H1 (cell line): ENCODE data around the gene THRB. TPM values are rescaled to one million over a fixed set of nuclear protein-coding genes. Genes with fewer than 3 reads are reported as not detected.

Experiments used
- CTCF ChIA-PET: fragments of 300-600 bp; sonication (Branson Sonifier 250); formaldehyde crosslinking; loops from one replicate; lab custom pipeline; 2021; ENCODE audit not compliant: partially characterized antibody; lab: Charles Lee
- POLR2A ChIA-PET: fragments of 300-600 bp; sonication (Branson Sonifier 250); formaldehyde crosslinking; loops from one replicate; lab custom pipeline; 2021; ENCODE audit warnings: inconsistent platforms; ENCODE audit not compliant: partially characterized antibody; lab: Charles Lee
- DNase-seq, 2 experiments: peaks; one replicate each; pipeline versions ENCODE4 v3.0.0 to v3.0.0-alpha.2; 2010 to 2022; ENCODE audit warnings: low spot score in 2 of 2, low read depth in 1 of 2, mixed read lengths in 1 of 2
- FAIRE-seq: peaks from 2 replicates; lab custom pipeline; 2011; peaks lifted over from hg19 to GRCh38; lab: Jason Lieb, UNC
- H2AFZ ChIP-seq: 2 replicates; pipeline ENCODE4 v1.8.1; 2012; ENCODE audit warnings: low read length, inconsistent platforms
- H2AK5ac ChIP-seq: 2 replicates; pipeline ENCODE4 v1.6.1; 2013; ENCODE audit warnings: low read depth, low read length
- H2BK120ac ChIP-seq: replicated peaks from 2 replicates; pipeline ENCODE3; 2013; ENCODE audit warnings: low read depth, low read length, inconsistent platforms
- H2BK12ac ChIP-seq: 2 replicates; pipeline ENCODE4 v1.6.1; 2013; ENCODE audit warnings: low read depth, low read length
- H2BK15ac ChIP-seq: 2 replicates; pipeline ENCODE4 v1.6.1; 2013; ENCODE audit warnings: low read length
- H2BK20ac ChIP-seq: 2 replicates; pipeline ENCODE4 v1.6.1; 2013; ENCODE audit warnings: low read length
- H2BK5ac ChIP-seq: 2 replicates; pipeline ENCODE4 v1.6.1; 2013; ENCODE audit warnings: low read depth, low read length
- H3K14ac ChIP-seq: 2 replicates; pipeline ENCODE4 v1.6.1; 2013; ENCODE audit warnings: inconsistent platforms; ENCODE audit not compliant: insufficient read length
- H3K18ac ChIP-seq: 2 replicates; pipeline ENCODE4 v1.6.1; 2013; ENCODE audit warnings: low read length; ENCODE audit errors: extremely low read depth
- H3K23ac ChIP-seq: 2 replicates; pipeline ENCODE4 v1.6.1; 2013; ENCODE audit warnings: inconsistent platforms; ENCODE audit not compliant: insufficient read length
- H3K23me2 ChIP-seq: 2 replicates; pipeline ENCODE4 v1.6.1; 2013; ENCODE audit warnings: low read depth, low read length
- H3K27ac ChIP-seq: 2 replicates; pipeline ENCODE4 v1.6.1; 2011; ENCODE audit warnings: low read depth, low read length, inconsistent platforms
- H3K27me3 ChIP-seq, 4 experiments: replicated peaks in 1 of 4; 1 replicate in 1 of 4; 2 replicates in 3 of 4; pipeline versions ENCODE4 v1.6.1 to v1.8.1; 2011 to 2013; ENCODE audit warnings: low read length in 3 of 4, mild to moderate bottlenecking in 3 of 4, inconsistent platforms in 2 of 4, mixed read lengths in 2 of 4, moderate library complexity in 1 of 4; ENCODE audit not compliant: control insufficient read depth in 3 of 4, insufficient read depth in 3 of 4; ENCODE audit errors: extremely low read depth in 1 of 4
- H3K36me3 ChIP-seq, 4 experiments: 2 replicates each; pipeline versions ENCODE4 v1.6.1 to v1.8.1; 2011 to 2013; ENCODE audit warnings: mild to moderate bottlenecking in 4 of 4, low read length in 3 of 4, moderate library complexity in 2 of 4, control low read depth in 1 of 4, inconsistent platforms in 1 of 4; ENCODE audit not compliant: insufficient read depth in 4 of 4, control insufficient read depth in 2 of 4
- H3K4ac ChIP-seq: replicated peaks from 2 replicates; pipeline ENCODE3; 2013; ENCODE audit warnings: low read length, low read depth, mixed read lengths, inconsistent platforms; ENCODE audit not compliant: insufficient read length
- H3K4me1 ChIP-seq, 4 experiments: replicated peaks in 1 of 4; 1 replicate in 1 of 4; 2 replicates in 3 of 4; pipeline versions ENCODE4 v1.6.1 to v1.8.1; 2011 to 2013; ENCODE audit warnings: low read length in 3 of 4, inconsistent platforms in 2 of 4, mixed read lengths in 1 of 4; ENCODE audit not compliant: insufficient read depth in 4 of 4, control insufficient read depth in 3 of 4
- H3K4me2 ChIP-seq, 2 experiments: 2 replicates each; pipeline versions ENCODE4 v1.6.1 to v1.8.1; 2011 to 2013; ENCODE audit warnings: low read depth in 2 of 2, low read length in 2 of 2, control low read depth in 1 of 2, inconsistent platforms in 1 of 2, mild to moderate bottlenecking in 1 of 2; ENCODE audit not compliant: insufficient read depth in 1 of 2
- H3K4me3 ChIP-seq, 4 experiments: fragments of 200-600, 300-600 bp in 1 of 4; sonication (generic), shearing (Covaris generic), sonication (Bioruptor Twin) in 1 of 4; 2 replicates each; pipeline versions ENCODE4 v1.5.1 to v1.8.1; 2011 to 2016; ENCODE audit warnings: low read length in 4 of 4, low read depth in 3 of 4, control low read depth in 2 of 4, inconsistent platforms in 2 of 4, mild to moderate bottlenecking in 2 of 4, mixed read lengths in 1 of 4, moderate library complexity in 1 of 4; ENCODE audit not compliant: insufficient read depth in 2 of 4; ENCODE audit errors: extremely low read depth in 1 of 4
- H3K56ac ChIP-seq: replicated peaks from 2 replicates; pipeline ENCODE3; 2013; ENCODE audit warnings: low read depth, mild to moderate bottlenecking, mixed read lengths, low read length, inconsistent platforms; ENCODE audit not compliant: insufficient read length
- H3K79me1 ChIP-seq: 2 replicates; pipeline ENCODE4 v1.6.1; 2013; ENCODE audit warnings: low read depth, low read length, control low read depth
- H3K79me2 ChIP-seq, 2 experiments: 2 replicates each; pipeline versions ENCODE4 v1.6.1 to v1.8.1; 2012 to 2013; ENCODE audit warnings: low read length in 2 of 2, mild to moderate bottlenecking in 2 of 2, inconsistent platforms in 1 of 2; ENCODE audit not compliant: insufficient read depth in 2 of 2, control insufficient read depth in 1 of 2
- H3K9ac ChIP-seq, 4 experiments: replicated peaks in 1 of 4; 1 replicate in 1 of 4; 2 replicates in 3 of 4; pipeline versions ENCODE4 v1.6.1 to v1.8.1; 2011 to 2013; ENCODE audit warnings: low read depth in 3 of 4, low read length in 3 of 4, control low read depth in 2 of 4, mild to moderate bottlenecking in 2 of 4, moderate library complexity in 2 of 4, inconsistent platforms in 1 of 4; ENCODE audit errors: extremely low read depth in 1 of 4
- H3K9me3 ChIP-seq, 2 experiments: 2 replicates each; pipeline versions ENCODE4 v1.6.1 to v1.8.1; 2012 to 2013; ENCODE audit warnings: mild to moderate bottlenecking in 2 of 2, moderate library complexity in 2 of 2, control low read depth in 1 of 2, inconsistent platforms in 1 of 2, low read depth in 1 of 2, low read length in 1 of 2, mixed read lengths in 1 of 2; ENCODE audit not compliant: insufficient read depth in 2 of 2
- H4K20me1 ChIP-seq, 2 experiments: replicated peaks in 1 of 2; 2 replicates each; pipeline versions ENCODE3 to v1.8.1; 2011 to 2013; ENCODE audit warnings: inconsistent platforms in 2 of 2, low read length in 2 of 2, mild to moderate bottlenecking in 1 of 2; ENCODE audit not compliant: insufficient read depth in 2 of 2, control insufficient read depth in 1 of 2
- H4K5ac ChIP-seq: 2 replicates; pipeline ENCODE4 v1.6.1; 2013; ENCODE audit warnings: low read length, low read depth, mixed read lengths, inconsistent platforms; ENCODE audit not compliant: insufficient read length
- H4K8ac ChIP-seq: 2 replicates; pipeline ENCODE4 v1.8.0; 2013; ENCODE audit warnings: mild to moderate bottlenecking, moderate library complexity, low read length, inconsistent platforms; ENCODE audit not compliant: insufficient read depth; ENCODE audit errors: extremely low read depth
- H4K91ac ChIP-seq: replicated peaks from 2 replicates; pipeline ENCODE3; 2013; ENCODE audit warnings: low read length, mixed read lengths, inconsistent platforms; ENCODE audit not compliant: insufficient read length
- EP300 ChIP-seq, 2 experiments: IDR thresholded peaks; 1 replicate in 1 of 2; 2 replicates in 1 of 2; pipeline ENCODE4 v1.6.1; 2011 to 2012; ENCODE audit warnings: low read depth in 2 of 2, low read length in 2 of 2, mild to moderate bottlenecking in 2 of 2, borderline replicate concordance in 1 of 2, inconsistent platforms in 1 of 2, moderate library complexity in 1 of 2
- RNF2 ChIP-seq: fragments of 200-900, 300-1000 bp; sonication (generic); IDR thresholded peaks from 2 replicates; pipeline ENCODE4 v1.7.1; 2016; ENCODE audit warnings: borderline replicate concordance, low read depth, mild to moderate bottlenecking, antibody characterized with exemption, low read length; ENCODE audit not compliant: poor library complexity, severe bottlenecking; ENCODE audit errors: missing control alignments
- SP1 ChIP-seq: IDR thresholded peaks from 2 replicates; pipeline ENCODE4 v1.6.1; 2011; ENCODE audit warnings: low read depth, low read length
- WGBS, 2 experiments: shearing (Covaris generic) in 1 of 2; methylation state at CpG; one replicate each; pipeline versions ENCODE4 v1.1.6 to v1.1.7; 2013 to 2015; ENCODE audit warnings: low lambda C conversion rate in 2 of 2, mixed read lengths in 2 of 2, inconsistent platforms in 1 of 2, low coverage in 1 of 2, missing lambda C conversion rate in 1 of 2; ENCODE audit not compliant: insufficient replicate concordance in 2 of 2, insufficient coverage in 1 of 2, insufficient read length in 1 of 2; ENCODE audit errors: extremely low coverage in 1 of 2, missing lambda C conversion rate in 1 of 2; 5-methylcytosine and 5-hydroxymethylcytosine counted together
- polyA plus RNA-seq, 7 experiments: library from polyadenylated mRNA; depleted of rRNA in 3 of 7; stranded (reverse) in 5 of 7; unstranded in 2 of 7; fragments of >200 nt in 5 of 7; fragments of 200-250 nt in 2 of 7; gene quantifications; 1 replicate in 5 of 7; 2 replicates in 1 of 7; 4 replicates in 1 of 7; pipeline versions ENCODE4 v1.2.1 to v1.2.3, GENCODE V29; 2011 to 2013; ENCODE audit warnings: missing spikeins in 2 of 7, mixed read lengths in 2 of 7
- total RNA-seq: library from RNA; stranded (reverse); fragmentation: NEBNext Ultra II Directional; extraction: Animal tissue kit (Norgen Biotek cat#: 25700); gene quantifications from 2 replicates; pipeline ENCODE4 v1.2.1, GENCODE V29; 2021

Gene THRB
- total and polyA plus RNA-seq, 2 of the 8 experiments (the other 6 are each of a cell fraction or from before 2014, with no cell fraction given): 0.98 to 3.9 TPM

- no peak overlapping the region for H3K9ac ChIP-seq
- ChIA-PET POLR2A (no interaction called here), CTCF (interaction anchor here (0.9 to 1.6 kb wide), 2 partner anchors 17 to 77 kb away, joined by 3 read pairs; no protein-coding TSS in a partner anchor)
- no peak overlapping the region for H4K91ac ChIP-seq
- H2BK20ac ChIP-seq: no peak overlapping the region
- no peak overlapping the region for H3K56ac ChIP-seq
- TF ChIP-seq RNF2: no peak
- TF ChIP-seq SP1: no peak
- no peak for TF ChIP-seq EP300 (IDR thresholded peaks at IDR 0.05; ENCODE audit: borderline replicate concordance in 1 of 2, low read depth in 2 of 2, low read length in 2 of 2)
- H3K79me2 ChIP-seq: no peaks in the 10 kb centered on the region
- no peak overlapping the region for H3K18ac ChIP-seq
- no peak overlapping the region for H2AK5ac ChIP-seq
- H3K27ac ChIP-seq: no peak overlapping the region
- no peak overlapping the region for H3K14ac ChIP-seq
- H3K4me1 ChIP-seq: no peaks in the 10 kb centered on the region; a peak in 2 of 7 replicates
- H3K79me1 ChIP-seq: no peaks in the 10 kb centered on the region
- no peaks in the 10 kb centered on the region for H3K23me2 ChIP-seq
- H3K4ac ChIP-seq: no peak overlapping the region
- no peak overlapping the region for H3K23ac ChIP-seq
- no peak overlapping the region for H4K5ac ChIP-seq
- H3K27me3 ChIP-seq: peaks cover 0 to 6% (median 2%) of the 10 kb centered on the region in 4 experiments; a peak in 4 of 7 replicates
- DNase-seq (no peak), FAIRE-seq (no peak)
- no peak overlapping the region for H2BK15ac ChIP-seq
- H4K8ac ChIP-seq: no peak overlapping the region
- H3K9me3 ChIP-seq: no peaks in the 10 kb centered on the region
- H3K36me3 ChIP-seq: no peaks in the 10 kb centered on the region
- no peak overlapping the region for H2BK5ac ChIP-seq
- no peak overlapping the region for H2BK120ac ChIP-seq
- 36% methylated on average over 2 of the region's 2 CpGs; no CpG with 5 or more reads in 1 of the 2 experiments for WGBS, 2 experiments
- no peak overlapping the region for H3K4me3 ChIP-seq
- H4K20me1 ChIP-seq: no peaks in the 10 kb centered on the region
- no peak overlapping the region for H2AFZ ChIP-seq
- H3K4me2 ChIP-seq: no peak overlapping the region
- no peak overlapping the region for H2BK12ac ChIP-seq
These were observed 92.9 kb downstream of the THRB start for GRCh38 chr3:24401811-24402185.
